Astrocyte (in vitro differentiated cells and primary cell): Measurements from ENCODE around the gene SMIM45.

Source experiments
- DNase-seq: peaks from one replicate; pipeline ENCODE4 v3.0.0-alpha.2; 2010; ENCODE audit warnings: low read depth
- FAIRE-seq: peaks from 2 replicates; lab custom pipeline; 2011; peaks lifted over from hg19 to GRCh38; lab: Jason Lieb, UNC
- H2AFZ ChIP-seq: 2 replicates; pipeline ENCODE4 v1.6.0; 2012; ENCODE audit warnings: low read depth, low read length, inconsistent platforms
- H3K27ac ChIP-seq: 2 replicates; pipeline ENCODE4 v1.5.1; 2011; ENCODE audit warnings: low read depth, low read length, inconsistent platforms
- H3K27me3 ChIP-seq: 2 replicates; pipeline ENCODE4 v1.6.0; 2011; ENCODE audit warnings: low read length, inconsistent platforms; ENCODE audit not compliant: insufficient read depth
- H3K36me3 ChIP-seq: 2 replicates; pipeline ENCODE4 v1.5.1; 2011; ENCODE audit warnings: low read length, inconsistent platforms; ENCODE audit not compliant: insufficient read depth
- H3K4me1 ChIP-seq: 2 replicates; pipeline ENCODE4 v1.5.1; 2011; ENCODE audit warnings: low read length, inconsistent platforms; ENCODE audit not compliant: insufficient read depth
- H3K4me2 ChIP-seq: 2 replicates; pipeline ENCODE4 v1.6.0; 2012; ENCODE audit warnings: low read length, inconsistent platforms
- H3K4me3 ChIP-seq: 2 replicates; pipeline ENCODE4 v1.5.1; 2011; ENCODE audit warnings: low read depth, mild to moderate bottlenecking, low read length, inconsistent platforms; ENCODE audit not compliant: insufficient read depth
- H3K79me2 ChIP-seq: 2 replicates; pipeline ENCODE4 v1.6.0; 2012; ENCODE audit warnings: mild to moderate bottlenecking, low read length, inconsistent platforms; ENCODE audit not compliant: insufficient read depth
- H3K9ac ChIP-seq: 2 replicates; pipeline ENCODE4 v1.6.0; 2012; ENCODE audit warnings: mild to moderate bottlenecking, low read length, inconsistent platforms
- H3K9me3 ChIP-seq: 2 replicates; pipeline ENCODE4 v1.5.1; 2012; ENCODE audit warnings: low read depth, mild to moderate bottlenecking, low read length, inconsistent platforms; ENCODE audit not compliant: insufficient read depth
- H4K20me1 ChIP-seq: 2 replicates; pipeline ENCODE4 v1.6.0; 2012; ENCODE audit warnings: low read length, inconsistent platforms; ENCODE audit not compliant: insufficient read depth
- H3K27ac Mint-ChIP-seq: one replicate; pipeline ENCODE4 v1.8.0; 2021; ENCODE audit warnings: mild to moderate bottlenecking, mixed read lengths; ENCODE audit not compliant: unreplicated experiment
- H3K27me3 Mint-ChIP-seq: one replicate; pipeline ENCODE4 v1.8.0; 2021; ENCODE audit warnings: low read depth, mixed read lengths; ENCODE audit not compliant: unreplicated experiment
- H3K36me3 Mint-ChIP-seq: one replicate; pipeline ENCODE4 v1.8.0; 2021; ENCODE audit warnings: low read depth, mixed read lengths; ENCODE audit not compliant: unreplicated experiment
- H3K4me1 Mint-ChIP-seq: one replicate; pipeline ENCODE4 v1.8.0; 2021; ENCODE audit warnings: low read depth, mixed read lengths; ENCODE audit not compliant: unreplicated experiment
- H3K4me3 Mint-ChIP-seq: one replicate; pipeline ENCODE4 v1.8.0; 2021; ENCODE audit warnings: mild to moderate bottlenecking, moderate library complexity, mixed read lengths; ENCODE audit not compliant: unreplicated experiment
- H3K9me3 Mint-ChIP-seq: one replicate; pipeline ENCODE4 v1.8.0; 2021; ENCODE audit warnings: mild to moderate bottlenecking, mixed read lengths; ENCODE audit not compliant: unreplicated experiment
- EZH2 ChIP-seq: IDR thresholded peaks from 2 replicates; pipeline ENCODE4 v1.6.1; 2012; ENCODE audit warnings: mild to moderate bottlenecking, low read length, inconsistent platforms; ENCODE audit not compliant: insufficient read depth
- TF ChIP-seq, protein P1 (sequence below): IDR thresholded peaks from 2 replicates; pipeline ENCODE4 v1.5.1; 2011; ENCODE audit warnings: low read depth, mild to moderate bottlenecking, inconsistent platforms, low read length, moderate library complexity; ENCODE audit not compliant: insufficient read depth

The SMIM45 gene

DNA sequence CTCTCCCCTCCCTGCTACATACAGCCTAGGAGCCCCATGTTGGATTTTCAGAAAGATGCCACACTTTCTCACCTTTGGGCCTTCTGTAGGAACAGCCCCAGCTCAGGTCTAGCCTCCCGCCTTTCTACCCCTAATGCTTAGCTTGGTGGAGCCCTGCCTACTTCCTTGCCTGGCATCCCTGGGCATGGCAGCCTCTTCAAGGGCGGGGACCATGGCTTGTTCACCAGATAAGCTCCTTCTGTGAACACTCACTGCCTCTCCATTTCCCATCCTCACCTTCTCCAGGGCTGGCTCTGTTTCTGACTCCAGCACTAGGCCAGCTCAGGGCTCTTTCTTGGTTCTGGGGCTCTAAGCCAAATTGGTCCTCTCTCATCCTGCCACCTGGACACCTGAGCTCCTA, 18.7 kb downstream of the SMIM45 start:
- Mint-ChIP-seq H3K9me3 (peaks cover 4% of the 10 kb centered on the region), H3K4me3 (no peak overlapping the region)

DNA sequence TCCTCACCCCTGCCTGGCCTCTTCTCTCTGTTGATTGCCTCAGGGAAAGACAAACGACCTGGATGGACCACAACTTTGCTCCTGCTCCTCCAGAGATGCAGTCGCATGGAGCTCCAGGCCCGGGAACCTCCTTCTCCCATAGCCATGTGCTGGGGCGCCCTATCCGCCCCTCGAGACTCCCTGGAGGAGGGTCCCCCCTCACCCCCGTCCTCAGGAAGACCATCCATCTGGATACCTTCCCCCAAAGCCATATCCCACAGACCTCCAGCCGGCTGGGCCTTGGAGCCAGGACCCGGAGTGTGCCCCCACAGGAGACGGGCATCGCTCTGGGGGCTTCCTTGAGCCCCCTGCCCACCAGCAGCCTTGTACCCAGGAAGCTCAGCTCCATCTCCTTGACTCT, 19.5 kb downstream of the SMIM45 start:
- Histone ChIP-seq H3K79me2 (no peaks in the 10 kb centered on the region), H3K9me3 (no peaks in the 10 kb centered on the region), H3K4me3 (no peak overlapping the region), H3K27me3 (peaks cover 24% of the 10 kb centered on the region), H3K4me1 (peaks cover 6% of the 10 kb centered on the region), H2AFZ (no peak overlapping the region), H3K4me2 (no peak overlapping the region), H3K27ac (no peak overlapping the region), H3K36me3 (no peaks in the 10 kb centered on the region), H4K20me1 (no peaks in the 10 kb centered on the region), H3K9ac (no peak overlapping the region)
- FAIRE-seq (no peak), DNase-seq (no peak)
- Mint-ChIP-seq H3K4me1 (peaks cover 8% of the 10 kb centered on the region), H3K27me3 (peaks cover 46% of the 10 kb centered on the region), H3K9me3 (peaks cover 4% of the 10 kb centered on the region), H3K27ac (no peak overlapping the region), H3K4me3 (no peak overlapping the region), H3K36me3 (no peaks in the 10 kb centered on the region)
- no peak for TF ChIP-seq EZH2
- TF ChIP-seq, protein P1, sequence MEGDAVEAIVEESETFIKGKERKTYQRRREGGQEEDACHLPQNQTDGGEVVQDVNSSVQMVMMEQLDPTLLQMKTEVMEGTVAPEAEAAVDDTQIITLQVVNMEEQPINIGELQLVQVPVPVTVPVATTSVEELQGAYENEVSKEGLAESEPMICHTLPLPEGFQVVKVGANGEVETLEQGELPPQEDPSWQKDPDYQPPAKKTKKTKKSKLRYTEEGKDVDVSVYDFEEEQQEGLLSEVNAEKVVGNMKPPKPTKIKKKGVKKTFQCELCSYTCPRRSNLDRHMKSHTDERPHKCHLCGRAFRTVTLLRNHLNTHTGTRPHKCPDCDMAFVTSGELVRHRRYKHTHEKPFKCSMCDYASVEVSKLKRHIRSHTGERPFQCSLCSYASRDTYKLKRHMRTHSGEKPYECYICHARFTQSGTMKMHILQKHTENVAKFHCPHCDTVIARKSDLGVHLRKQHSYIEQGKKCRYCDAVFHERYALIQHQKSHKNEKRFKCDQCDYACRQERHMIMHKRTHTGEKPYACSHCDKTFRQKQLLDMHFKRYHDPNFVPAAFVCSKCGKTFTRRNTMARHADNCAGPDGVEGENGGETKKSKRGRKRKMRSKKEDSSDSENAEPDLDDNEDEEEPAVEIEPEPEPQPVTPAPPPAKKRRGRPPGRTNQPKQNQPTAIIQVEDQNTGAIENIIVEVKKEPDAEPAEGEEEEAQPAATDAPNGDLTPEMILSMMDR = no peak

More for the DNA sequence above, 18.7 kb downstream of the SMIM45 start:
- Histone ChIP-seq H4K20me1 (no peaks in the 10 kb centered on the region), H3K4me3 (no peak overlapping the region), H3K9ac (no peak overlapping the region), H3K9me3 (no peaks in the 10 kb centered on the region), H3K4me2 (no peak overlapping the region), H3K79me2 (no peaks in the 10 kb centered on the region), H3K27me3 (peaks cover 16% of the 10 kb centered on the region), H2AFZ (no peak overlapping the region), H3K27ac (no peak overlapping the region), H3K4me1 (peaks cover 3% of the 10 kb centered on the region), H3K36me3 (no peaks in the 10 kb centered on the region)
- Mint-ChIP-seq H3K4me1 (peaks cover 7% of the 10 kb centered on the region), H3K36me3 (no peaks in the 10 kb centered on the region), H3K27me3 (peaks cover 38% of the 10 kb centered on the region), H3K27ac (no peak overlapping the region)
- no peak for FAIRE-seq
- DNase-seq = no peak
- TF ChIP-seq, protein P1 = no peak
- TF ChIP-seq EZH2 = no peak

- H3K9me3 Mint-ChIP-seq = peaks cover 4% of the 10 kb centered on the region
- no peak overlapping the region for H3K4me3 ChIP-seq
- no peak overlapping the region for H3K27ac Mint-ChIP-seq
- H3K27me3 ChIP-seq = peaks cover 39% of the 10 kb centered on the region
- no peak overlapping the region for H3K4me2 ChIP-seq
- FAIRE-seq = no peak
- no peak overlapping the region for H3K27ac ChIP-seq
- H3K36me3 Mint-ChIP-seq = no peaks in the 10 kb centered on the region
- no peak for DNase-seq
- no peak overlapping the region for H3K9ac ChIP-seq
- H3K27me3 Mint-ChIP-seq = peaks cover 71% of the 10 kb centered on the region
- no peaks in the 10 kb centered on the region for H3K36me3 ChIP-seq
- H3K4me1 ChIP-seq = peaks cover 4% of the 10 kb centered on the region
- no peaks in the 10 kb centered on the region for H3K79me2 ChIP-seq
- no peak overlapping the region for H2AFZ ChIP-seq
- no peaks in the 10 kb centered on the region for H3K9me3 ChIP-seq
- H4K20me1 ChIP-seq = no peaks in the 10 kb centered on the region
- TF ChIP-seq, protein P1 = no peak
- no peak for TF ChIP-seq EZH2
- peaks cover 3% of the 10 kb centered on the region for H3K4me1 Mint-ChIP-seq
- H3K4me3 Mint-ChIP-seq = no peak overlapping the region
Measured at GRCh38 chr22:41974691-41975290, 22.8 kb downstream of the SMIM45 start.
